ENCODE measurements around the gene SVIL.
"Not testable (repeated sequence)": the region's sequence is repeated elsewhere in the genome, so short reads cannot be mapped to it uniquely, and the experiment has no call there.

SVIL gene

GRCh38 chr10:29508554-29509244, 126.1 kb downstream of the SVIL start:
- no peak for DNase-seq

DNA sequence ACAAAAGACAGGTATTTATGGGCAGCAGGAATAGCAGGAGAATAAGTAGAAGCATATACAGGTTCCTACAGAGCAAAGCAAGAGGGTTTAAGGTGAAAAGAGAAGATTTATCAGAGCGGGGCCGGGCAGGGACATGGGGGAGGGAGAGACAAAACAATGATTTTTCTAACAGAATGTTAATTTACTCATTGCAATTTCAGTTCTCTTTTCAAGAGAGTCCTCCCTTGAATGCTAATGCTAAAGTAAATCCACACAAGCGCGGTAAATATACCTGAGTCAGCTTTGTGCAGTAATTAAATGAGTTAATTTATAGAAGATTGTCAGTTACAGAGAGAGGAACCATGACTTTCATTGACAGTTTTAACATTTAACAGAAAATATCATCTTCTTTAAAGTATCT, 127.0 kb downstream of the SVIL start:
- not testable (repeated sequence) for DNase-seq

DNA sequence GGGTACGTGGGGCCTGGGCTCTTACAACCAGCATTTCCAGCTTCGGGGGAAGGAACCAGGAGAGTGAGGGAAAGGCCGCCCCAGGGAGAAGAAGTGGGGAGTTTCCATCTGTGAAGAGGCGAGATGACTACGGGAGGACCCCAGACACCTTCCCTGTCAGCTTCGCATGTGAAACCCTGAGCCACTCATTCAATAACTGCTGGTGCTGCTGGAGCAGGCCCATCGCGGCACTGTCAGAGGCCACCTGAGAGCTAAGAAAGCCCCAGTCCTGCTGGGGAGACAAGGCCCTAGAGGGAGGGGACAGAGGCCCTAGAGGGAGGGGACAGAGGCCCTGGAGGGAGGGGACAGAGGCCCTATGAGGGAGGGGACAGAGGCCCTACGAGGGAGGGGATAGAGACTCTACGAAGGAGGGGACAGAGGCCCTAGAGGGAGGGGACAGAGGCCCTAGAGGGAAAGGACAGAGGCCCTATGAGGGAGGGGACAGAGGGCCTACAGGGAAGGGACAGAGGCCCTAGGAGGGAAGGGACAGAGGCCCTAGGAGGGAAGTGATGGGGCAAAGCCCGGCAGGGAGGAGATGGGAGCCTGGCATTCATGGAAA, 128.3 kb downstream of the SVIL start:
- DNase-seq = not testable (repeated sequence)

DNA sequence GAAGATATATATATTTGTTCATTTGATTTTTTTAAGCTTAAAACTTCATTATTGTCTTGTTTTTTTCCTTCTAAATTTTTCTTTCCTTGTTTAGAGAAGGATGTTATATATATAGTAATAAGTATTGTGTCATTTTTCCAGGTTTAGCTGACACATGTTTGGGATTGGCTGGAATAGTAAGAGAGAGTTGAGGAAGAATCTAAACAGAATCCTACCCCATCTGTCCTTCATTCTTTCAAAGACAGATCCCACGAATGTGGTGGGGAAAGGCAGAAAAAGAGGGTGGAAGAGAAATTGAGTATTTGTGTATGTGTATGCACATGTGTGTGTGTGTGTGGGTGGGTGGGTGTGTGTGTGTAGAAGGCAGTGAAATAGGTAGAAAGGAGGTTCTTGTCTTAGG, 132.4 kb downstream of the SVIL start:
- DNase-seq = no peak

- DNase-seq = no peak
Measured at GRCh38 chr10:29501692-29502091, 133.1 kb downstream of the SVIL start.

DNA sequence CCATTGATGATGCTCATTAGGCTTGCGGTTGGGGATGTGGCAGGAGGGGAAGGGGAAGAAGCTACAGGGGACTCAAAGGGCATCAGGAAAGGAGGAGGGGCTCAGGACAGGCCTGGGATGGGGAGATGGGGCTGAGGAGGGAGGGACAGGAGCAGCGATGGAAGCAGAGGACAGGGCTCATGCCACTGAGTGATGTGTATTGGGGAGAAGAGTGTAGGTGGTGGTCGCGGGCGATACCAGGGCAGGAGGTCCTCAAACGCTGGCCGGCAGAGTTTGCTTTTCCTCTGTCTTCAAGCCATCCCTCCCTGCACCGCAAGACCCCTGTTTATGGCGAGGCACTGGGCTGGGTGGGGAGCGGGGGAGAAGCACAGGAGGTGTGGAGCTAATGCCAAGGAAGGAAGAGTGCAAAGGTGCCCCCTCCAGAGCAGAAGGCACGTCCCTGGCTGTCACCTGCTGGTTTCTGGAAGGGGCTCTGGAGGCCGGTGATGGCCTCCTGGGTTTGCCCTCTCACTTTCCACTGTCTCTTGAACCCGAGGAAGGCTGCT, 134.7 kb downstream of the SVIL start:
- DNase-seq = no peak

GRCh38 chr10:29496341-29497162, 138.2 kb downstream of the SVIL start:
- peak; percentile 34 for DNase-seq

GRCh38 chr10:29495366-29495765, 139.4 kb downstream of the SVIL start:
- DNase-seq = no peak

DNA sequence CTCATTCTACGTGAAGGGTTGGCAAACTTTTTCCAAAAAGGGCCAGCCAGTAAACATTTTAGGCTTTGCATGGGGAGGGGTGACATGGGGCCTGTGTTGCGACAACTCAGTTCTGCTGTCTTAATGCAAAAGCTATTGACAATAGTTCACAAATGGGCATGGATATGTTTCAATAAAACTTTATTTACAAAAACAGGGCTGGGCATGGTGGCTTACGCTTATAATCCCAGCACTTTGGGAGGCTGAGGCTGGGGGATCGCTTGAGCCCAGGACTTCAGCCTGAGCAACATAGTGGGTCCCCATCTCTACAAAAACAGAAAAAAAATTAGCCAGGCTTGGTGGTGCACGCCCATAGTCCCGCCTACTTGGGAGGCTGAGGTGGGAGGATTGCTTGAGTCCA, 141.1 kb downstream of the SVIL start:
- DNase-seq = no peak

DNA sequence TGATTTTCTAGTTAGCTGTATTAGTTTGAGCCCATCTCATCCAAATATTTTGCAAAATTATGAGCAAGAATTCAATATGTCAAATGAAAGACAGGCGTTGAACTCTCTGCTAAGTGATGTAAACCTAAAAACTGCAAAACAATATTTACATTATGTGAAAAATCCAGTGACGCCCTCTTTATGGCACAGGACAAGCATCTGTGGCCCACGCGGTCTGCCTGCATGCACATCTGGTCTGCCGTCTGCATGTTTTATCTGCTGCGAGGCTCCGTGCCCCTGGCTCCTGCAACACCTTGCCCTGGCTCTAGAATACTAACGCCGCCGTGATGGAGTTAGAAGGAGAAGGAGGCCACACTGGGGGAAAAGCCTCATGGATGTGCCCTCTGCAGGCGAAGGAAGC, 142.0 kb downstream of the SVIL start:
- no peak for DNase-seq

GRCh38 chr10:29491918-29492317, 142.9 kb downstream of the SVIL start:
- no peak for DNase-seq

- not testable (repeated sequence) for DNase-seq
Measured at GRCh38 chr10:29490781-29491280, 143.9 kb downstream of the SVIL start.

DNA sequence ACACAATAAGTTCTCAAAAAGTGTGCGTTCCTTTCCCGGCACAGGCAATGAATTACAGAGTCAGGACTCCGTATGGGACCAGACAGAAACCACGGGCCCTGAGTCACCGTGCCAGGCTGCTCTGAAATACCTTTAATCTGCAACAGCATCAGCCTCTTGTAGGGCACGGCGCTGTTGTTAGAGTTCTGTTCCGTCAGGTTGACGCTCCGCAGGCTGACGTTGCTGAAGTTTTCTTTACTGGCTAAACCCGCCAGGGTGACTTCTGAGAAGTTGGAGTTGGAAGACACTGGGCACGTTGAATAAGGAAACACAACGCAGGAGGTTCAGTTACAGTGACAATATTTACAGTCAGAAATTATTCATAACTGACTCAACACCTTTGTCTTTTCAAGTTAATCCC, 146.3 kb downstream of the SVIL start:
- not testable (repeated sequence) for DNase-seq

GRCh38 chr10:29487884-29488266, 146.9 kb downstream of the SVIL start:
- not testable (repeated sequence) for DNase-seq

DNA sequence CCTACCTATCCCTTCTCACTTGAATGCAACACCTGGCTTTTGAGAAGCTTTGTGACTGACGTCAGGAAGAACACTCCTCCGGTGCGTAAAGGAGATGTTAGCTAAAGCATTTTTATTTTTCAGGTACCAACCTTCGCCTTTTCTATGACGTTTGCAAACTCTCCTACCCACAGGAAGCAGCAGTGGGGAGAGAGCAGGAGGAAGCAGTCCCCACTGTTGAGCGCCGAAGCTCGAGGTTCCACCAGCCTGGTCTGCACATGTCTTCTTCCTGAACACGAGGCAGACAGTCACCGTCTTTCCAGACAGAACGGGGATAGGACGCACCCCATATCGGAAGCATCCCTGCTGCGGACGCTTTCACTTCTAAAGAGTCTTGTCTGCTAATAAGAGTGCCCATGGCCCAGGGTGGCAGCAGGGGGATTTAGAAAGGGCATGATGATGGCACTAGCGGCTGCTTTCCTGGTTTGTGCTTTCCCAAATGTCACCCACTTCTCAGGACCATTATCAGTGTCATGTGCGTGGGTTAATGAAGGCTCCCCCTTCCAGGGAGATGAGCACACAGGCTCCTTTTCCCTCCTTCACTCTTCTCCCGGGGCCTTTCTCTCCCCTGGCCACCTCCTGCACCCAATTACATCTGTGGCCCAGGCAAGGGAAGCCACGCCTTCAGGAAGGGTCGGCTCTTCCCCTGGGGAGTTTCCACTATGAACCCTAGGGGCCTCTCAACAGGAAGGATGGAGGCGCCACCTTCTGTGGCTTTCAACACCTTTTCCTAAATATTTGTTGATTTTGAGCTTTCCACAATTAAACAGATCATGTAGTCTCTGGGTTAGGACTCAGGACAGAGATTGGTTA, 147.5 kb downstream of the SVIL start:
- not testable (repeated sequence) for DNase-seq

- DNase-seq = no peak
Measured at GRCh38 chr10:29486433-29486832, 148.3 kb downstream of the SVIL start.

- DNase-seq = not testable (repeated sequence)
Measured at GRCh38 chr10:29484677-29485076, 150.1 kb downstream of the SVIL start.

- DNase-seq = peak; percentile 22
Measured at GRCh38 chr10:29482591-29483431, 152.0 kb downstream of the SVIL start.

GRCh38 chr10:29481906-29482440, 152.8 kb downstream of the SVIL start:
- no peak for DNase-seq

GRCh38 chr10:29479981-29480954, 154.5 kb downstream of the SVIL start:
- DNase-seq = no peak
